Omental fat pad (tissue), 4 donors: Measurements from ENCODE around the gene ZNF618. TPM values are rescaled to one million over a fixed set of nuclear protein-coding genes. Genes with fewer than 3 reads are reported as not detected.

Experiments
- ATAC-seq: fragments of 150-250 bp; one replicate; pipeline ENCODE4 v1.9.1; 2016; ENCODE audit warnings: mild to moderate bottlenecking, moderate library complexity; ENCODE audit not compliant: low FRiP score
- DNase-seq: peaks from one replicate; pipeline ENCODE4 v3.0.0-alpha.2; 2019; ENCODE audit warnings: low spot score
- CTCF ChIP-seq, 3 donors: fragments of 450-650 bp; IDR thresholded peaks; one replicate each; pipeline ENCODE4 v1.5.1; 2016 to 2017; ENCODE audit warnings: antibody characterized with exemption in 3 of 3, mild to moderate bottlenecking in 3 of 3, moderate library complexity in 2 of 3
- total RNA-seq, 4 donors: library from RNA; depleted of rRNA; stranded (reverse); fragments of >200 nt; gene quantifications; one replicate each; pipeline ENCODE4 v1.1.0, GENCODE V29; 2016

The ZNF618 gene
- total RNA-seq, 4 donors from 2014 or later: 2.2 to 8.8 (median 5.9) TPM

GRCh38 chr9:113946496-113947115 is 70.5 kb downstream of the ZNF618 start:
- DNase-seq (no peak), ATAC-seq (no peak)
- no peak for TF ChIP-seq CTCF (IDR thresholded peaks at IDR 0.05)

- no peak for DNase-seq
- ATAC-seq: no peak
- no peak for TF ChIP-seq CTCF (IDR thresholded peaks at IDR 0.05)
Measured at GRCh38 chr9:113947941-113948340, 71.8 kb downstream of the ZNF618 start.

- DNase-seq (no peak), ATAC-seq (no peak)
- TF ChIP-seq CTCF (IDR thresholded peaks at IDR 0.05): no peak
Measured at GRCh38 chr9:113948891-113949570, 72.9 kb downstream of the ZNF618 start.

- DNase-seq: no peak
- no peak for TF ChIP-seq CTCF (IDR thresholded peaks at IDR 0.05)
- ATAC-seq: no peak
Measured at GRCh38 chr9:113949571-113950078, 73.5 kb downstream of the ZNF618 start.

GRCh38 chr9:113950195-113951031 is 74.3 kb downstream of the ZNF618 start:
- no peak for DNase-seq
- no peak for TF ChIP-seq CTCF (IDR thresholded peaks at IDR 0.05)
- no peak for ATAC-seq

- no peak for ATAC-seq
- no peak for DNase-seq
- TF ChIP-seq CTCF (IDR thresholded peaks at IDR 0.05): no peak
Measured at GRCh38 chr9:113951032-113951372, 74.9 kb downstream of the ZNF618 start.
